Mammary epithelial cell (primary cell): ENCODE measurements around the gene KCNK4.

Experiments used
- EZH2 ChIP-seq: IDR thresholded peaks from 2 replicates; pipeline ENCODE4 v1.6.1; 2012; ENCODE audit warnings: low read length, inconsistent platforms, borderline replicate concordance
- TF ChIP-seq, protein P1 (sequence below), 2 donors: IDR thresholded peaks in 1 of 2; conservative IDR thresholded peaks in 1 of 2; 2 replicates each; pipeline ENCODE4 v1.5.1; 2011 to 2012; ENCODE audit warnings: inconsistent platforms in 2 of 2, low read length in 2 of 2, mild to moderate bottlenecking in 2 of 2, control low read depth in 1 of 2, low read depth in 1 of 2; ENCODE audit not compliant: insufficient read depth in 1 of 2; ENCODE audit errors: extremely low read depth in 1 of 2

DNA sequence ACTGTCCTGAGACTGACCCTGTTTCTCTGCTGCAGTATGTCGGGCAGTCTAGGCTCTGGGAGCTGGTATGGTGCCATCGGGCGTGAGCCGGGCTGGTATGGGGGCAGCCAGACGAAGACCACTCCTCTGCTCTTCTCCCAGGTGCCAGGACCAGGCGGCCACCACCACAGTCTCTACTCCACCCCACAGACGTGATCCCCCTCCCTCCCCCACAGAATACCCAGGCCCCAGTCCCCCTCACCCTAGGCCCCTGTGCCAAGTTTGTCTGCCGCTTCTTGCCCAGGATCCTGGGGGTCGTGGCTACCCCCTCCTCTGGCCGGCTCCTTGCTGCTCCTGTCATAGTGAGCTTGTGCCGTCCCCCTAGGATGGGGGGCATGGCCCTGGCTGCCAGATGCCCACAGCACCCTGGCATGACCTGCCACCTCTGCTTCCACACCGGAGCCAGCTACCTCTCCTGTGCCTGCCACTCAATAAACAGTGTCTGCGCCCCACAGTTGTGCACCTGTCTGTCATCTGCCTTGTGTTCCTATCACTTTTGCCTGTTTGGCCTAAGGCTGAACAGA, 2.0 kb upstream of the KCNK4 start:
- TF ChIP-seq, protein P1, sequence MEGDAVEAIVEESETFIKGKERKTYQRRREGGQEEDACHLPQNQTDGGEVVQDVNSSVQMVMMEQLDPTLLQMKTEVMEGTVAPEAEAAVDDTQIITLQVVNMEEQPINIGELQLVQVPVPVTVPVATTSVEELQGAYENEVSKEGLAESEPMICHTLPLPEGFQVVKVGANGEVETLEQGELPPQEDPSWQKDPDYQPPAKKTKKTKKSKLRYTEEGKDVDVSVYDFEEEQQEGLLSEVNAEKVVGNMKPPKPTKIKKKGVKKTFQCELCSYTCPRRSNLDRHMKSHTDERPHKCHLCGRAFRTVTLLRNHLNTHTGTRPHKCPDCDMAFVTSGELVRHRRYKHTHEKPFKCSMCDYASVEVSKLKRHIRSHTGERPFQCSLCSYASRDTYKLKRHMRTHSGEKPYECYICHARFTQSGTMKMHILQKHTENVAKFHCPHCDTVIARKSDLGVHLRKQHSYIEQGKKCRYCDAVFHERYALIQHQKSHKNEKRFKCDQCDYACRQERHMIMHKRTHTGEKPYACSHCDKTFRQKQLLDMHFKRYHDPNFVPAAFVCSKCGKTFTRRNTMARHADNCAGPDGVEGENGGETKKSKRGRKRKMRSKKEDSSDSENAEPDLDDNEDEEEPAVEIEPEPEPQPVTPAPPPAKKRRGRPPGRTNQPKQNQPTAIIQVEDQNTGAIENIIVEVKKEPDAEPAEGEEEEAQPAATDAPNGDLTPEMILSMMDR (conservative IDR thresholded peaks at IDR 0.05 in 1 of 2, IDR thresholded peaks at IDR 0.05 in 1 of 2; ENCODE audit: extremely low read depth in 1 of 2, insufficient read depth in 1 of 2, low read depth in 1 of 2, low read length in 2 of 2), result no peak
- TF ChIP-seq EZH2, result no peak
